PC-3 (cell line): ENCODE results near the gene PRTG. TPM values are rescaled to one million over a fixed set of nuclear protein-coding genes. Genes with fewer than 3 reads are reported as not detected.

Experiments used
- ATAC-seq: fragments of 200-7000 bp; cut with Tn5 transposase; 2 replicates; pipeline ENCODE4 v1.9.1; 2020; ENCODE audit warnings: mild to moderate bottlenecking, moderate library complexity
- BruUV-seq: library from RNA; stranded (reverse); fragments of 400-500 nt; replicated peaks from 2 replicates; lab custom pipeline; 2021; lab: Mats Ljungman, UMichigan
- CTCF ChIA-PET: fragments of 300-600 bp; sonication (Branson Sonifier 250); formaldehyde crosslinking; loops from one replicate; lab custom pipeline; 2022; ENCODE audit warnings: antibody characterized with exemption; lab: Charles Lee
- POLR2A ChIA-PET: fragments of 300-600 bp; sonication (Branson Sonifier 250); formaldehyde crosslinking; loops from one replicate; lab custom pipeline; 2022; ENCODE audit warnings: antibody characterized with exemption; ENCODE audit not compliant: unreplicated experiment; lab: Charles Lee
- DNase-seq: peaks from one replicate; pipeline ENCODE4 v3.0.0-alpha.2; 2015
- H2AFZ ChIP-seq: fragments of 300-600 bp; sonication (generic); 2 replicates; pipeline ENCODE4 v1.6.0; 2016; ENCODE audit warnings: antibody characterized with exemption, low read length
- H3F3A ChIP-seq: fragments of 300-600 bp; sonication (generic); one replicate; pipeline ENCODE4 v1.6.0; 2017; ENCODE audit warnings: antibody characterized with exemption, low read length, control low read depth, mild to moderate bottlenecking; ENCODE audit not compliant: unreplicated experiment
- H3K27ac ChIP-seq: fragments of 300-600 bp; sonication (generic); 2 replicates; pipeline ENCODE4 v1.5.1; 2016; ENCODE audit warnings: mild to moderate bottlenecking, low read length
- H3K27me3 ChIP-seq: fragments of 300-600 bp; sonication (generic); 2 replicates; pipeline ENCODE4 v1.6.1; 2016; ENCODE audit warnings: low read length, mixed read lengths
- H3K36me3 ChIP-seq: fragments of 300-600 bp; sonication (generic); 2 replicates; pipeline ENCODE4 v1.6.1; 2016; ENCODE audit warnings: low read depth, mixed run types, low read length, mixed read lengths
- H3K4me1 ChIP-seq: fragments of 300-600 bp; sonication (generic); 2 replicates; pipeline ENCODE4 v1.5.1; 2016; ENCODE audit warnings: low read length; ENCODE audit not compliant: insufficient read depth
- H3K4me2 ChIP-seq: fragments of 300-600 bp; sonication (generic); 2 replicates; pipeline ENCODE4 v1.6.0; 2016; ENCODE audit warnings: low read length
- H3K4me3 ChIP-seq: fragments of 300-600 bp; sonication (generic); 2 replicates; pipeline ENCODE4 v1.5.1; 2016; ENCODE audit warnings: mild to moderate bottlenecking, low read length, mixed read lengths
- H3K79me2 ChIP-seq: fragments of 300-600 bp; sonication (generic); 2 replicates; pipeline ENCODE4 v1.6.1; 2017; ENCODE audit warnings: low read length, mixed read lengths
- H3K9ac ChIP-seq: fragments of 300-600 bp; sonication (generic); 2 replicates; pipeline ENCODE4 v1.6.0; 2016; ENCODE audit warnings: mild to moderate bottlenecking, low read length
- H3K9me2 ChIP-seq: fragments of 300-600 bp; sonication (generic); replicated peaks from 2 replicates; pipeline ENCODE4 v1.6.1; 2016; ENCODE audit warnings: mixed run types, low read length, mixed read lengths
- H3K9me3 ChIP-seq: fragments of 300-600 bp; sonication (generic); 2 replicates; pipeline ENCODE4 v1.6.1; 2016; ENCODE audit warnings: low read length, mixed read lengths
- H4K20me1 ChIP-seq: fragments of 300-600 bp; sonication (generic); 2 replicates; pipeline ENCODE4 v1.6.1; 2016; ENCODE audit warnings: low read length, mixed read lengths
- EZH2 ChIP-seq: fragments of 300-600 bp; sonication (generic); IDR thresholded peaks from one replicate; pipeline ENCODE4 v1.6.1; 2017; ENCODE audit warnings: antibody characterized with exemption, mild to moderate bottlenecking, low read length; ENCODE audit not compliant: unreplicated experiment
- EZH2phosphoT487 ChIP-seq: fragments of 300-600 bp; sonication (generic); IDR thresholded peaks from 2 replicates; pipeline ENCODE4 v1.6.1; 2018; ENCODE audit warnings: mild to moderate bottlenecking, antibody characterized with exemption, low read length, borderline replicate concordance
- intact Hi-C: fragments of 100-400 bp; cut with micrococcal nuclease; formaldehyde crosslinking; loops from 2 replicates; pipeline ENCODE4 v1.9.0; 2023
- total RNA-seq: library from RNA; depleted of rRNA; stranded (reverse); fragments of >200 nt; gene quantifications from 2 replicates; pipeline ENCODE4 v1.2.3, GENCODE V29; 2014
- TF ChIP-seq, protein P1 (sequence below): fragments of 300-600 bp; sonication (generic); conservative IDR thresholded peaks from 2 replicates; pipeline ENCODE4 v1.5.1; 2017; ENCODE audit warnings: antibody characterized with exemption, low read depth, mild to moderate bottlenecking, low read length

PRTG gene
- total RNA-seq, 1 experiment from 2014 or later = 5.2 TPM

DNA sequence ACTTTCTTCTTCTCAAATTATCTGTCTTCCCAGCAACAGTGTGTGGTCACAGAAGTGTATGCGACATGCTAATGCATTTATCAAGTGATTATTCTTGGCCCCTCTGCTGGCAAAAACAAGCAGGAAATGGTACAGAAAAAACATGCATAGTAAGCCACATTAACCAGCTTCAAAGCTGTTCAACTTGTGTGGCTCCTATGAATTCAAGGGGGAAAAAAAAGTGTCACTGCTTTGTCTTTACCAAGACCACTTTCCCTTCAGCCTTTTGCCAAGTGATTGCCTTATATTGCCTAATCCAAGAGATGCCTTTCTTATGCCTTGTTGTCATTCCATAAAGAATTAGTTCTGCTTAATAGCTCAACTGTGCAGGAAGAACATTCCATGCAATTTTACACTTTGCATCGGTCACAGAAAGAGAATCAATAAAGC is 39.1 kb downstream of the PRTG start:
- CTCF ChIA-PET = no interaction called here
- ATAC-seq = no peak

DNA sequence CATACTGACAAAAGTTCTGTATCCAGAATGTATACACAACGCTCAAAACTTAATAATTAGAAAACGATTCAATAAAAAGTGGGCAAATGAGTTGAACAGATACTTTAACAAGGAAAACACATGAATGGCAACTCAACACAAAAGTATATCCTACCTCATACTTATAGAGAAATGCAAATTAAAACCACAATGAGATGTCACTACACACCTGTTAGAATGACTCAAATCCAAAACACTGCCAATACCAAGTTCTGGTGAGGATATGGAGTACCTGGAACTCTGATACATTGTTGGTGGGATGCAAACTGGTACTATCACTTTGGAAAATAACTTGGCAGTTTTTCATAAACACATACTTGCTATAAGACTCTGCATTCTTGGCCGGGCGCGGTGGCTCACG is 42.1 kb downstream of the PRTG start:
- H3K9me3 ChIP-seq = no peaks in the 10 kb centered on the region
- peaks cover 5% of the 10 kb centered on the region; the same call in 1 of the 2 replicates for H3K27me3 ChIP-seq
- no peaks in the 10 kb centered on the region for H3K9me2 ChIP-seq
- no peaks in the 10 kb centered on the region for H3F3A ChIP-seq
- H3K27ac ChIP-seq = no peak overlapping the region
- intact Hi-C loops = no loop called here
- H2AFZ ChIP-seq = no peak overlapping the region
- H3K9ac ChIP-seq = no peak overlapping the region
- no TSS peak for BruUV-seq
- ATAC-seq = no peak
- no peaks in the 10 kb centered on the region for H4K20me1 ChIP-seq
- H3K4me2 ChIP-seq = no peak overlapping the region
- TF ChIP-seq EZH2 (no peak), EZH2phosphoT487 (no peak)
- TF ChIP-seq, protein P1, sequence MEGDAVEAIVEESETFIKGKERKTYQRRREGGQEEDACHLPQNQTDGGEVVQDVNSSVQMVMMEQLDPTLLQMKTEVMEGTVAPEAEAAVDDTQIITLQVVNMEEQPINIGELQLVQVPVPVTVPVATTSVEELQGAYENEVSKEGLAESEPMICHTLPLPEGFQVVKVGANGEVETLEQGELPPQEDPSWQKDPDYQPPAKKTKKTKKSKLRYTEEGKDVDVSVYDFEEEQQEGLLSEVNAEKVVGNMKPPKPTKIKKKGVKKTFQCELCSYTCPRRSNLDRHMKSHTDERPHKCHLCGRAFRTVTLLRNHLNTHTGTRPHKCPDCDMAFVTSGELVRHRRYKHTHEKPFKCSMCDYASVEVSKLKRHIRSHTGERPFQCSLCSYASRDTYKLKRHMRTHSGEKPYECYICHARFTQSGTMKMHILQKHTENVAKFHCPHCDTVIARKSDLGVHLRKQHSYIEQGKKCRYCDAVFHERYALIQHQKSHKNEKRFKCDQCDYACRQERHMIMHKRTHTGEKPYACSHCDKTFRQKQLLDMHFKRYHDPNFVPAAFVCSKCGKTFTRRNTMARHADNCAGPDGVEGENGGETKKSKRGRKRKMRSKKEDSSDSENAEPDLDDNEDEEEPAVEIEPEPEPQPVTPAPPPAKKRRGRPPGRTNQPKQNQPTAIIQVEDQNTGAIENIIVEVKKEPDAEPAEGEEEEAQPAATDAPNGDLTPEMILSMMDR = no peak
- POLR2A ChIA-PET = no interaction called here
- no peaks in the 10 kb centered on the region for H3K4me1 ChIP-seq
- H3K36me3 ChIP-seq = no peaks in the 10 kb centered on the region
- CTCF ChIA-PET = no interaction called here
- no peaks in the 10 kb centered on the region for H3K79me2 ChIP-seq
- H3K4me3 ChIP-seq = no peak overlapping the region
- no peak for DNase-seq

More for the DNA sequence above, 39.1 kb downstream of the PRTG start:
- Histone ChIP-seq H3K9me2 (no peaks in the 10 kb centered on the region), H3K9ac (no peak overlapping the region), H3K36me3 (no peaks in the 10 kb centered on the region), H3K27me3 (peaks cover 2% of the 10 kb centered on the region; the same call in 1 of the 2 replicates), H3K79me2 (no peaks in the 10 kb centered on the region), H2AFZ (no peak overlapping the region), H3K4me1 (no peaks in the 10 kb centered on the region), H3F3A (no peaks in the 10 kb centered on the region), H3K4me2 (no peak overlapping the region), H3K27ac (no peak overlapping the region), H3K4me3 (no peak overlapping the region), H3K9me3 (no peaks in the 10 kb centered on the region), H4K20me1 (no peaks in the 10 kb centered on the region)
- DNase-seq = no peak
- intact Hi-C loops = no loop called here
- POLR2A ChIA-PET = no interaction called here
- BruUV-seq = no TSS peak
- TF ChIP-seq EZH2 (no peak), EZH2phosphoT487 (no peak)
- TF ChIP-seq, protein P1 = no peak

DNA sequence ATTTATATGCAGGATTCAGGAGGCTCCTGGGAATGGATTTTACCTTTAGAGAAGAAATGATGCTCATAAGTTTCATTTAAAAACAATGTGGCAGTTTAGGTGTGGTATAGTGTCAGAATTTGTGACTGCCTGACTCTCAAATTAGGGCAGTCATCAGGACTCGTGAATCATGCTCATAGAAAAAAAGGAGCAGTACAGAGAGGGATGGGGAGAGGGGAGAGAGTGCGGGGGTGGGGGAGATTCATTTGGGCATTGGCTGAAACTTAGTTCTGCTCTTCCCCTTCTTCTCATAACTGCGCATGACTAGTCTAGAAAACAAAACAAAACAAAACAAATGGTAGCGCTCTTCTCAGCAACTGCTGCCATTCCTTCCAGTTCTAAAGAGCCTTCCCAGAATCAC is 44.3 kb downstream of the PRTG start:
- Histone ChIP-seq H3K9me3 (no peaks in the 10 kb centered on the region), H3K79me2 (no peaks in the 10 kb centered on the region), H3K9ac (no peak overlapping the region), H3F3A (no peaks in the 10 kb centered on the region), H3K36me3 (no peaks in the 10 kb centered on the region), H3K4me1 (peaks cover 8% of the 10 kb centered on the region), H3K27me3 (peaks cover 3% of the 10 kb centered on the region; the same call in 1 of the 2 replicates), H3K27ac (no peak overlapping the region), H3K4me3 (no peak overlapping the region), H2AFZ (no peak overlapping the region), H3K4me2 (no peak overlapping the region), H3K9me2 (no peaks in the 10 kb centered on the region), H4K20me1 (no peaks in the 10 kb centered on the region)
- ATAC-seq (no peak), DNase-seq (no peak)
- no peak for TF ChIP-seq EZH2phosphoT487
- no peak for TF ChIP-seq EZH2
- BruUV-seq = no TSS peak
- ChIA-PET CTCF (no interaction called here), POLR2A (no interaction called here)
- intact Hi-C loops = loop anchor here (10.0 kb wide), 1 partner anchor 64 kb away; no protein-coding TSS in a partner anchor
